Measurements from ENCODE around the gene EIF4E2.

DNA sequence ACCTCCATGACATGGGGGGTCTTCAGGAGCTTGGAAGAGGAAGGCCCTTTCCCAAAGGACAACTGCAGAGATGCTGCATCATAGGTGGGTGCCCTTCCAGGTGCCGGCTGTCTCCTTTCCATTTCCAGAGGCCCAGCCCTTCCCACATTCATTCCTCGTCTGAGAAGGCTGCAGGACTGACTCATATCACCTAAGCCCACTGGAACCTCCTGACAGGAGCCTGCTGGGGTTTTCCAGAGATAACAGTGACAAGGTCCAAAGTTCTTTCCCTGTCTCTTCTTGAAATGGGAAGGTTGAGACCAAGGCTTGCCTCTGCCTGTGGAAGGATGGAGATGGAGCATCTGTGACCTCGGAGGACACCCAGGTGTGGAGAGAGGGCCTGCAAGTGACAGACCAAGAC lies 33.9 kb upstream of the EIF4E2 start:
- TF ChIP-seq EZH2 (IDR thresholded peaks at IDR 0.05; ENCODE audit: borderline replicate concordance) (no peak), CTCF (IDR thresholded peaks at IDR 0.05; ENCODE audit: poor library complexity) (no peak), EZH2phosphoT487 (IDR thresholded peaks at IDR 0.05; ENCODE audit: low read depth, severe bottlenecking, unreplicated experiment) (no peak)

Data from hepatocyte (in vitro differentiated cells).